ENCODE measurements around the gene SSTR5.
"Not testable (repeated sequence)": the region's sequence is repeated elsewhere in the genome, so short reads cannot be mapped to it uniquely, and the experiment has no call there.

GRCh38 chr16:1025183-1025809, 47.3 kb upstream of the SSTR5 start:
- not testable (repeated sequence) for TF ChIP-seq POLR2A, CTCF (IDR thresholded peaks at IDR 0.05)
